Stimulated activated CD4-positive, alpha-beta T cell treated with anti-CD3 and anti-CD28 coated beads, Interleukin-4, amount 100 ng/mL, for 24 hours (primary cell): ENCODE measurements around the gene AJM1.
"Not testable (repeated sequence)": the region's sequence is repeated elsewhere in the genome, so short reads cannot be mapped to it uniquely, and the experiment has no call there.

ENCODE experiments used
- DNase-seq: peaks from one replicate; pipeline ENCODE4 v3.0.0-alpha.2; 2020

The AJM1 gene

DNA sequence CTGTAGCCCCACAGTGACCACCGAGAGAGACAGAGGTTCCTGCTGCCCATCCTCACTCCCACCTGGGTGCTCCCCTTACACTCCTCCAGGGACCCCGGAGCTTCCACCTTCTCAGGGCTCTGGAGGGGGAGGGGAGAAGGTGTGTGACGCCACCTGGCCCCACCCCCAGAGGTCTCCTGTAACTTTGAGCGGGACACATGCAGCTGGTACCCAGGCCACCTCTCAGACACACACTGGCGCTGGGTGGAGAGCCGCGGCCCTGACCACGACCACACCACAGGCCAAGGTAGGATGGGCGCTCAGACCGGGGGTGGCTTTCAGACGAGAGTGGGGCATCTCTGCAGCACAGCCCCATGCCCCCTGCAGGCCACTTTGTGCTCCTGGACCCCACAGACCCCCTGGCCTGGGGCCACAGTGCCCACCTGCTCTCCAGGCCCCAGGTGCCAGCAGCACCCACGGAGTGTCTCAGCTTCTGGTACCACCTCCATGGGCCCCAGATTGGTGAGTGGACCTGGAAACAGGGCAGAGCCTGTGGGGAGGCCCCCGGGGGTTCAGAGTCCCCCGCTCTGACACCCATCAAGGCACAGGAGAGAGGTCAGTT is 14.4 kb downstream of the AJM1 start:
- DNase-seq: no peak

DNA sequence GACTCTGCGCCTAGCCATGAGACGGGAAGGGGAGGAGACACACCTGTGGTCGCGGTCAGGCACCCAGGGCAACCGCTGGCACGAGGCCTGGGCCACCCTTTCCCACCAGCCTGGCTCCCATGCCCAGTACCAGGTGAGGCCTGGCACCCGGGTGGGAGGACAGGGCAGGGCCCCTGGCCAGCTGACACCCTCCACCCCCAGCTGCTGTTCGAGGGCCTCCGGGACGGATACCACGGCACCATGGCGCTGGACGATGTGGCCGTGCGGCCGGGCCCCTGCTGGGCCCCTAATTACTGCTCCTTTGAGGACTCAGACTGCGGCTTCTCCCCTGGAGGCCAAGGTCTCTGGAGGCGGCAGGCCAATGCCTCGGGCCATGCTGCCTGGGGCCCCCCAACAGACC is 14.9 kb downstream of the AJM1 start:
- DNase-seq: no peak

DNA sequence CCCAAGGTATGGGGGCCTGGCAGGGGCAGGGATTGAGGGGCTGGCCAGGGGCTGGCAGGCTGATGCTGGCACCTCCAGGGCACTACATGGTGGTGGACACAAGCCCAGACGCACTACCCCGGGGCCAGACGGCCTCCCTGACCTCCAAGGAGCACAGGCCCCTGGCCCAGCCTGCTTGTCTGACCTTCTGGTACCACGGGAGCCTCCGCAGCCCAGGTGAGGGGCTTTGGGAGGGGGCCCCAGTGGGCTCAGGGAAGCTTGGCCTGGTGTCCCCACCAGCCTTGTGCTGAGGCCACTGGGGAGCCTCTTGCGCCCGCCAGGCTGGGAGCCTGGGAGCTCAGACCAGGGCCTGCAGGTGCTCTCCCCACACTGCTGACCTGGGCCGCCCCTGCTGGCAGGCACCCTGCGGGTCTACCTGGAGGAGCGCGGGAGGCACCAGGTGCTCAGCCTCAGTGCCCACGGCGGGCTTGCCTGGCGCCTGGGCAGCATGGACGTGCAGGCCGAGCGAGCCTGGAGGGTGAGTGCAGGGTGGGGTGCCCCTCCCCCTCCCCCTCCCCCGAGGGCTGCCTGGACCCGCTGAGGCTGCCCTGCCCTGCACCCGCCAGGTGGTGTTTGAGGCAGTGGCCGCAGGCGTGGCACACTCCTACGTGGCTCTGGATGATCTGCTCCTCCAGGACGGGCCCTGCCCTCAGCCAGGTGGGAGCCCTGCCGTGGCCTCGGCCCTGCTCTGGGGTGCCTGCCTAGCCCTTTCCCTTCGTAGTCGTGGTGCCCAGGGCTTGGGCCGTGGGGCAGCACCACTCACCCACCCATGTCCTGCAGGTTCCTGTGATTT is 15.5 kb downstream of the AJM1 start:
- DNase-seq: no peak

DNA sequence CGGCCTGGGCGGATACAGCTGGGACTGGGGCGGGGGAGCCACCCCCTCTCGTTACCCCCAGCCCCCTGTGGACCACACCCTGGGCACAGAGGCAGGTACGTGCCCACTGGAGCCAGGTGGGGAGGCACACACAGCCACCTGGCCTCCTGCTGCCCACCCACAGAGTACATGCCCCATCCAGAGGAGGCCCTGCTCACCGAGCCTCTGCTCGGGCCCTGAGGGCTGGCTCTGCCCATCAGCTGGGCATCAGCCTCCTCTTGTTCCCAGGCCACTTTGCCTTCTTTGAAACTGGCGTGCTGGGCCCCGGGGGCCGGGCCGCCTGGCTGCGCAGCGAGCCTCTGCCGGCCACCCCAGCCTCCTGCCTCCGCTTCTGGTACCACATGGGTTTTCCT is 16.2 kb downstream of the AJM1 start:
- DNase-seq: no peak

DNA sequence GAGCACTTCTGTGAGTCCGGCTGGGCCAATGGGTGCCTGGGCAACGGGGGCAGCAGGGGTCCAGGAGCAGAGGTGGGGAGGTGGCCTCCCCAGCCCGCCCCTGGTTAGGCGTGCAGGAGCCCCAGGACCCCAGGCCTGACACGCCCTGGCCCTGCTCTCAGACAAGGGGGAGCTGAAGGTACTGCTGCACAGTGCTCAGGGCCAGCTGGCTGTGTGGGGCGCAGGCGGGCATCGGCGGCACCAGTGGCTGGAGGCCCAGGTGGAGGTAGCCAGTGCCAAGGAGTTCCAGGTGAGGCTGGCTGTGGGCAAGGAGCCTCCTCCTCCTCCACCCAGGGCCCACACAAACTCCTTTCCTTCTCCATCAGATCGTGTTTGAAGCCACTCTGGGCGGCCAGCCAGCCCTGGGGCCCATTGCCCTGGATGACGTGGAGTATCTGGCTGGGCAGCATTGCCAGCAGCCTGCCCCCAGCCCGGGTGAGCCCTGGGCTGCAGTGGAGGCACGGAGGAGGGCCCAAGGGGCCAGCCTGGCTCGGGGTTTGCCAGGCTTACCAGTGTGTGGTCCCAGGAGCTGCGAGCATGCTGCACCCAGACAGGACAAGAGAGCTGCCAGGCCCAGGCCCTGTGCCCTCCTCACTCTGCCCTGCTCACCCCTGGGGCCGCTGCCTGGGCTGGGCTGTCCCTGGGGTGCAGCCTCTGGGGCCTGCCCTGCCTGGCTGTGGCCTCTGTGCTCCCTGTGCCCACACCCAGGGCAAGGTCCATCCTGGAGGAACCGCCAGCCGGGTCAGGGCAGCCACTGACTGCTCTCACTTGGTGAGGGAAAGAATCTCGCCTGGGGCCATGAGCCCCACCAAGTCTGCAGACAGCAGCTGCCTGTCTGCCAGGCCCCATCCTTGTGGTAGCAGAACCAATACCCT is 16.8 kb downstream of the AJM1 start:
- no peak for DNase-seq

DNA sequence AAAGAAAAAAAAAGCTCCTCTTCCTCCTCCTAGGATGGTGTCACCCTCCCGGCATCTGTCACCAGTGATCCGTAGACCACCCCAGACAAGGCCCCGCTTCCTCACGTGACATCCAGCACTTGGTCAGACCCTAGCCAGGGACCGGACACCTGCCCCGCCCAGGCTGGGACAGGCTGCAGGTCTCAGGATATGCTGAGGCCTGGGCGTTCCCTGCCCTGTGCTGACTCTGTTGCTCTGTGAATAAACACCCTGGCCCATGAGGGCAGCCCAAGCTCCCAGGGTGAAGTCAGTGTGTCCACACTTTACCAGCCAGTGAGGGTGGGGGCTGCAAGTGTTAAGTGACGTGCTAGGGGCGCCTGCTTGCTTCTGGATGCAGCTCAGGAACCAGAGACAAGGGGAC is 18.3 kb downstream of the AJM1 start:
- no peak for DNase-seq

DNA sequence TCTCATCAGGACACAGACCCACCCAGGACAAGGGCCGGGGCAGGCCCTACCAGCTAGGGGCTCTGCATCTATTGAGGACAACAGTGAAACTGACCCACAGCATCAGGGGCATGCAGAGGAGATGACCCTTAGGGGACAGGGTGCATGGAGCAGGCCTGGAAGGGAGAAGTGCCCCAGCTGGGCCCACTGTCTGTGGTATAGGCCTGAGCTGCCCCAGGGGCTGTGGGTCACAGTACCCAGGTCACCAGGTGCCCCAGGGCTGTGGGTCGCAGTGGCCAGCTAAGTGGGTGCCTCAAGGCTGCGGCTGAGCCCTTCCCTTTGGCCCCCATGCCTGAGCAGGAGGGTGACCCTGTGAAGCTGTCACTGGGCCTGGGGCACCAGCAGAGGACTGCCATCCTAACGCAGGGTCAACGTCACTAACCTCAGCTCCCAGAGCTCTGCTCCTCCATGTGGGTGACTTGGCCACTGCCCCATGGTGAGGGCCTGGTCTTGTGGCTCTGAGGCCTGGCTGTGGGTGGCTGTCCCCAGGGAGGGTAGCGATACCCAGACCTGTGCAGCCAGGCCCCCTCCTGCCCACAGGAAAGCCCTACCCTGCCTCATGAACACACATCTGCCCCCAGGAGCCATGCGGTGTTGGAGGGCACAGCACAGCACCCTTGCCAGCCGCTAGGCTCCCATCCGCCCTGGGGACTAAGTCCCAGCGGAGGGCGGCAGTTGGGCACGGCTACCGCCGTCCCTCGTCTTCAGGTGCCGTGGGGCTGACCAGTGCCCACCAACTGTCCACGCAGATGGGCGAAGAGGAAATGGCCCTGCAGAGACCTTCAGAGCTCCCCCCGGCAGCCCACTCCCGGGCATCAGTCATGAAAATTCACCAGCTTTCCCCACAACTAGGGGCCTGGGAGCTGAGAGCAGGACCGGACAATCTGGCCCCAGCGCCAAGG is 18.9 kb downstream of the AJM1 start:
- no peak for DNase-seq

DNA sequence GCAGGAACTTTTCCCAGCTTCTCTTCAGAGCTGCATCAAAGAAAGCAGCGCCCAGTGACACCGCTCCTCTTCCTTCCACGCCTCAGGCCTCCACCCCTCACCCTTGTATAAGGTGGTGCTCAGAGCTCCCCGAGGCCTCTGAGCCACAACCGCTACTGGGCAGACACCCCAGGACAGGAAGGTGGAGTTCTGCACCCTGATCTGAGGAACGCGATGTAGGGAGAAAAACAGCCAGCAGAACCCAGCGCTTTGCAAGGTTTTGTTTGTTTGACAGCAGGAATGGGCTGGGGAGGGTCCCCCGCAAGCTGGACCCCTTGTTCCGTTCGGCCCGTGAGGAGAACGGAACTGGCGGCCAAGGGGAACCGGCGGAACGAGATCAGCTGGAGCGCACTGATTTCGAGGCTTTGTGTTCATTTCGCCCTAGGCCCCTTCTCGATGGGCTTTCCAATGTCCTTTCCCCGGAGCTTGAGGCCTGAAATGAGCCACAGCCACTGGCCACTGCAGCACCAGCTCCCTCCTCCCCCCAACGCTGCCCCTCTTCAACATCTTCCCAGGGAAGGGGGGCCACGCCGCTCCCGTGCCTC is 19.7 kb downstream of the AJM1 start:
- DNase-seq: no peak

DNA sequence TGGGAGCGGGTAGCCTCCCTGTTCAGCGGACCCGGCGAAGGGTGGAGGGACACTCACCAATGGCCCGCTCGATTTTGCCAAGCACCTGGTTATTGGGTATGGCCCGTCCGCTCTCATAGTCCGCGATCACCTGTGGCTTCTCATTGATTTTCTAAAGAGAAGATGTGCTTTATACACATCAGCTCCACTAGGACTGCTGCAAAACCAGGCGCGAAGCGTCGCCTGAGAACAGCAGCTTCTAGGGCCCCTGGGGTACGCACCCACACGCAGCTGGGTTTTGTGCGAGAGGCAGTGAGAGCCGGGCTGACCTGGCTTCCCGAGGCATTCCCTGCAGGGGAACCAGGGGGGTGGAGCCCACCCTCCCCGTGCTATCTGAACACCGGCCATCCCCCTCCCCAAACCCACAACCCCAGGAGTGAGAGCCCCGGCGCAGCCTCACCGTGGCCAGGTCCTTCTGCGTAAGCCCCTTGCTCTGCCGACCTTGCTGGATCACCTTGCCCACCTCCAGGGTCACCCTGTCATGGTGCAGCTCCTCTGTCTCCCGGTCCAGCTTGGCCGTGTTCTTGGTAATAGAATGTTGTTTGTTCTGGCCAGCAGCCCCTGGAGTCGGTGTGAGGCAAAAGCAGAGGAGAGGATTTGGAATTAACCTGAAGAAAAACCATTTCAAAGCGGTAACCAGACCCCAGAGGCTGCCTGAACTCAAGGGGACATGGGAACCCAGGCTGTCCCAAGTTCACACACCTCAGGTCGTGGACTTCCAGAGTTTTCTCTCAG is 20.8 kb downstream of the AJM1 start:
- DNase-seq: no peak

DNA sequence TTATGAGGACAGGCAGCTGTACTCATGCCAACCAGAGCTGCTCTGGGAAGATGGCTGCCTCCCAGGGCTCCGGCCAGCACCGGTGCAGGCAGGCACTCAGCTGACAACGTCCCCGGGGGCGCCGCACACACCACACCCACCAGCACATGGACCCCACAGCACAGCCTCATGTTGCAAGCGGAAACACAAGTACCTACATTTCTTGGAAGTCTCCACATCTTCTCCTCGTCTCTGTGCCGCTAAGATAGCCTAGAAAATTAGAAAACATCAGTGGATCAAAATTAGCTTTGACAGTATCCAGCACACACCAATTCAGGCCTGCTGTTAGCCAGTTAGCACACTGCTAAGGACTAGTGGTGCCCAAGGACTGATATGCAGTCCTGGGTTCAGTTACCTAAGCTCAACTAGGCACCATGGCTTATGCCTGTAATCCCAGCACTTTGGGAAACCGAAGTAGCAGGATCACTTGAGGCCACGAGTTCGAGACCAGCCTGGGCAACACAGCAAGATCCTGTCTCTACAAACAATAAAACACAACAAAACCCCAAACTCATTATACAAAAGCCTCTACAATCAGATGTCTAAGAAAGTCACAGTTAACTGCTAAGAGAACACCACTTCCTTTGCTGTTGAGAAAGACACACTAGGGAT is 21.5 kb downstream of the AJM1 start:
- DNase-seq: no peak

DNA sequence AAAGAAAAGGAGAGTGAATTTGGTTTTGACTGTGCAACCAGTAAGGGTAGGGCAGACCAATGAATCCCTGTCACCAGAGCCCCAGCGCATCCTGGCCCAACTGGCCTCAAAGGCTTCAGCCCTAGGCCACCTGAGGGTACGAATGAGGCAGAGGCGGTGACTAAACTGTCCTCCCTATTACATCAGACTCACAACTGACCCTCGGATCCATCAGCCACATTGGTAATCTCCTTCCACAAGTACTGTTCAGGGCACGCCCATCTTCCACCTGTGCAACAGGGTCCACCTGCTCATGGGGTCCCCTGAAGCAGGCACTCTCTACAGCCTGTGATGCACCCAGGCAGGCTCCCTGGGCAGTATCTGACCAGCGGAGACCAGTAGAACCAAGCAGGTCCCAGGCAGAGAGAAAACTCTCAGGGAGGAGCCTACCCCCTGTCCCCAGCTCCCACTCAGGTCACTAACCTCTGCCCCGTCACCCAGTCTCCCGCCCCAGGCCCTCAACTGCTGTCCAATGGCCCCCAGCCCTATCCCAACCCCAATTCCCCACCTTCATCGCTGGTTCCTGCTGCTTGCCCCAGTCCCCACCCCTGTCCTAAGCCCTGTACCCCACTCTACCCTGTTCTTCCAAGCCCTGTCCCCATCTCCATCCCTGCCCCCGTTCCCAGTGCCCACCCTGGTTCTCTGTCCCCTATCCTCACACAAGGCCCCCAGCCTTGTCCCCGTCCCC is 22.9 kb downstream of the AJM1 start:
- no peak for DNase-seq

DNA sequence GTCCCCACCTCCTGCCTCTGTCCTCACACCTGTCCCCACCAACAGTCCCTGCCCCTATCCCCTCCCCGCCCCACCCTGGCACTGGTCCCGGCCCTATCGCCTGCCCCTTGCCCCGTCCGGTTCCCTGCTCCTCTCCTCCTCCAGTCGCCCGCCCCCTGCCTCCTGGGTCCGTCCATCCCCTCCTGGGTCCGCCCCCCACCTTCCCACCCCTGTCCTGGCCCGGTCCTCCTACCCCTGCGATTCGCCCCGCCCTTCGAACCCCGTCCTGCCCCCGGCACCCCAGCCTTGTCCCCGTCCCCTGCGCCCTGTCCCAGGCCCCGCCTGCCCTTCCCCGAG is 23.5 kb downstream of the AJM1 start:
- no peak for DNase-seq

DNA sequence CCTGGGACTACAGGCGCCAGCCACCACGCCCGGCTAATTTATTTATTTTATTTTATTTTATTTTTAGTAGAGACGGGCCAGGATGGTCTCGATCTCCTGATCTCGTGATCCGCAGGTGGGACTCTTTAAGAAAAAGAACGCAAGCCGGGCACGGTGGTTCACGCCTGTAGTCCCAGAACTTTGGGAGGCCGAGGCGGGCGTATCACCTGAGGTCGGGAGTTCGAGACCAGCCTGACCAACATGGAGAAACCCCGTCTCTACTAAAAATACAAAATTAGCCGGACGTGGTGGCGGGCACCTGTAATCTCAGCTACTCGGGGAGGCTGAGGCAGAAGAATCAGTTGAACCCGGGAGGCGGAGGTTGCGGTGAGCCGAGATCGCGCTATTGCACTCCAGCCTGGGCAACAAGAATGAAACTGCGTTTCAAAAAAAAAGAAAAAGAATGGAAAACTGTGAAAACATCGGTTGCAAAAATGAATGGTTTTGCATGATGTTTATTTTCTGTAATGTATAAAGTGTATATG is 24.7 kb downstream of the AJM1 start:
- not testable (repeated sequence) for DNase-seq

DNA sequence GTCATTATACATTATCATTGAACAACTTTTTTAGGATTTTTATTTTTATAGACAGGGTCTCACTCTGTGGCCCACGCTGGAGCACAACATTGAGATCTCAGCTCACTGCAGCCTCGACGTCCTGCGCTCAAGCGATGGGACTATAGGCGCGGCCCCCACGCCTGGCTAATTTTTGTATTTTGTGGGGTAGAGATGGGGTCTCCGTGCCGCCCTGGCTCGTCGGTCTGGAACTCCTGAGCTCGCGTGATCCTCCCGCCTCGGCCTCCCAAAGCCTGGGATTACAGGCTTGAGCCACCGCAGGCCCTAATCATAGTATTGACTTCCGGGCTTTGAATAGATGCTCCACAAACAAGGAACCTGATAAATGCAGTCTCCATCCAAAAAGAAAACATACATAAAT is 25.2 kb downstream of the AJM1 start:
- DNase-seq: no peak

DNA sequence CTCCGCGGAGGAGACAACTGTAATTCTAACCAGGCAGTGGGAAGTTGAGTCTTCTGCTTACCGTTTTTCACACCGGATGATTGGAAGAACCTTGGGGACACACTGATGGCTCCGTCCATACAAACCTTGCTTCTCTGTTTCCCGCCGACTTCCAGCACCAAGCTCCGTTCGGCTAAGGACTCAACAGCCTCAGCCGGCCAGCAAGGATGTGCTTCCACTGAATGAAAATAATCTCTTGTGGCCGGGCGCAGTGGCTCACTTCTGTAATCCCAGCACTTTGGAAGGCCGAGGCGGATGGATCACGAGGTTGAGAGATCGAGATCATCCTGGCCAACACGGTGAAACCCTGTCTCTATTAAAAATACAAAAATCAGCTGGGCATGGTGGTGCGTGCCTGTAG is 25.6 kb downstream of the AJM1 start:
- no peak for DNase-seq

DNA sequence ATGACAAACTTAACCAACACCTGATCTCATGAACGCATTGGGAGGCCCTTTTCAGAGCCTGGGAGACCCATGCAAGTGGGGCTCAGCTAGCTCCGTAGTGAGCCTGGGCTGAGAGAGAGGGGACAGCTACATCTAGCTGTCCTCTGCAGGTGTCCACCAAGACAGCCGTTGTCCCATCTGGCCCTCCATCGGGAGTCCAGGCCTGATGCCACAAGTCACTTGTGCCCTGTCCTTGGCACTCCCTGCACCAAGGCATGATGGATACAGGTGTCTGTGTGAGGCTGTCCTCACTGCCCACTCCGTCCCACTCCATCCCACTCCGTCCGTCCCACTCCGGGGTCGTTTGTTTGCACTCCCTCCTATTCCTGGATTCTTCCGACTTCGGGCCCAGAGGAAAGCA is 26.4 kb downstream of the AJM1 start:
- no peak for DNase-seq

DNA sequence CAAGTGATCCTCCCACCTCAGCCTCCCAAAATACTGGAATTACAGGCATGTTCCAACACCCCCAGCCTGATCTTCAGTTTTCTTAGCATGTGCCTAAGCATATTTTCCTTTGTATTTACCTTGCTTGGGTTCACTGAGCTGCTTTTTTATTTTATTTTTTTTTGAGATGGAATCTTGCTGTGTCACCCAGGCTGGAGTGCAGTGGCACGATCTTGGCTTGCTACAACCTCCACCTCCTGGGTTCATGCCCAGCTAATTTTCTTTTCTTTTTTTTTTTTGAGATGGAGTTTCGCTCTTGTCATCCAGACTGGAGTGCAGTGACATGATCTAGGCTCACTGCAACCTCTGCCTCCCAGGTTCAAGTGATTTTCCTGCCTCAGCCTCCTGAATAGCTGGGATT is 27.3 kb downstream of the AJM1 start:
- DNase-seq: not testable (repeated sequence)

DNA sequence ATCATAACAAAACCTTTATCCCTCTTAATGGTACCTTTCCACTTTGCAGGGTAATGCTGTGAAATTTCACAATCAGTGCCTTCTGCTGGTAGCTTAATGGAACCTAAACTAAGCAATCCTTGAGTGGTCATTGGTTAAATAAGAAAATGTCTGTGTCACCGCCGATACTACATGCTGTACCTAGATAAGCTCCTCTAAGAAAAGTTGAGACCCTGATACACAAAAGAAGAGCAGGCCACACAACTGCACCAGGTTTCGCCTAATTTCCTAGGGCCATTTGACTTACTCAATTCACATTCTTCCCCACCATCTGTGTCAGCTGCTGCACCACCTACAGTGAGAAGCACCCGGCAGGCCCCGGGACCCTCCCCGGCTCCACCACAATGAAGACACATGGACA is 32.9 kb downstream of the AJM1 start:
- no peak for DNase-seq

DNA sequence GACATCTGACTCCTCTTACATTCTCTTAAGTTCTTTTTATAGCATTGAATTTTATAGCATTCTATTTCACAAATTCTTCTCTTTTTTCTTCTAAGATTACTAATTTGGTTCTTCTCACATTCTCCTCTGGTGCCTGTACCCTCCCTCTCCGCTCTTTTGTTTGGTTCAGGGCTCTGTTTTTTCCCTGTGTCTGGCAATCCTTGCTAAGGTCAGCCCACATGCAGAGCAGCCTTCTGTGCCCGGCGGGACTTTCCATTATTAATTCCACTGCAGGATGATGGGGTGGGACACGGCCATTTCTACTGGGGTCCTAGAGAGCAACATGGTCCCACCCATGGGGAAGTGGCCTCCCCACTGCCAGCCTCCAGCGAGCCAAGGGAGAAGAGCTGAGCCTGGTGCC is 34.2 kb downstream of the AJM1 start:
- no peak for DNase-seq

DNA sequence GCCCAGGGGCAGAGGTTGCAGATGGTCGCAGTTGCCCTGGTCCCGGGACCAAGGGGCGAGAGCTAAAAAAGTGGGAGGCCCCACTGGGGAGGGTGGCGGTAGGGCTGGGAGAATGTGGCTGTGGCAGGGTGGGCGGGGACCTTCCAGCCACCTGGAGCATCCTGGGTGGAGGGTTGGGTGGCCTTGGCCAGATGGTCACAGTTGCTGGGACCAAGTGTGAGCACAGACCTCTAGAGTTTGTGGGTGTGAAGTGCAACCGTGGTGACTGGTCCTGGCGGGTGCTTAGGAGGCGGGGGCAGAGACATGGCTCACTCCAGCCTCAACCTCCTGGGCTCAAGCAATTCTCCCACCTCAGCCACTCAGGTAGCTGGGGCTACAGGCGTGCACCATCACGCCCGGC is 38.4 kb downstream of the AJM1 start:
- DNase-seq: no peak
